Stimulated activated CD8-positive, alpha-beta memory T cell treated with anti-CD3 and anti-CD28 coated beads, Interleukin-7, amount 100 ng/mL, for 4 hours (primary cell): ENCODE measurements around the gene CFI.
"Not testable (repeated sequence)": the region's sequence is repeated elsewhere in the genome, so short reads cannot be mapped to it uniquely, and the experiment has no call there.

Source experiments
- DNase-seq, 2 donors: peaks; one replicate each; pipeline ENCODE4 v3.0.0-alpha.2; 2020; ENCODE audit warnings: low read depth in 2 of 2

The CFI gene

GRCh38 chr4:109798866-109799265, 2.9 kb downstream of the CFI start:
- no peak for DNase-seq

GRCh38 chr4:109795059-109795458, 6.7 kb downstream of the CFI start:
- no peak for DNase-seq

GRCh38 chr4:109787807-109788206, 14.0 kb downstream of the CFI start:
- DNase-seq: no peak

- DNase-seq: no peak
Measured at GRCh38 chr4:109786846-109787245, 15.0 kb downstream of the CFI start.

GRCh38 chr4:109782092-109782491, 19.7 kb downstream of the CFI start:
- not testable (repeated sequence) for DNase-seq

GRCh38 chr4:109764789-109765402, 36.9 kb downstream of the CFI start:
- no peak for DNase-seq

- no peak for DNase-seq
Measured at GRCh38 chr4:109764376-109764775, 37.4 kb downstream of the CFI start.

GRCh38 chr4:109760682-109761081, 41.1 kb downstream of the CFI start:
- DNase-seq: no peak

GRCh38 chr4:109755656-109756055, 46.1 kb downstream of the CFI start:
- no peak for DNase-seq

- DNase-seq: no peak
Measured at GRCh38 chr4:109754093-109754857, 47.5 kb downstream of the CFI start.

- no peak for DNase-seq
Measured at GRCh38 chr4:109752525-109752924, 49.3 kb downstream of the CFI start.

- DNase-seq: no peak
Measured at GRCh38 chr4:109751852-109752251, 49.9 kb downstream of the CFI start.

- no peak for DNase-seq
Measured at GRCh38 chr4:109750652-109751244, 51.1 kb downstream of the CFI start.

- DNase-seq: no peak
Measured at GRCh38 chr4:109749388-109750082, 52.3 kb downstream of the CFI start.

GRCh38 chr4:109748114-109748513, 53.7 kb downstream of the CFI start:
- no peak for DNase-seq

- DNase-seq: no peak
Measured at GRCh38 chr4:109746728-109747127, 55.1 kb downstream of the CFI start.

GRCh38 chr4:109745830-109746229, 56.0 kb downstream of the CFI start:
- no peak for DNase-seq

GRCh38 chr4:109739547-109739946, 62.3 kb downstream of the CFI start:
- DNase-seq: no peak

GRCh38 chr4:109738104-109738872, 63.5 kb downstream of the CFI start:
- no peak for DNase-seq

GRCh38 chr4:109735566-109736365, 66.0 kb downstream of the CFI start:
- no peak for DNase-seq

GRCh38 chr4:109733728-109734127, 68.1 kb downstream of the CFI start:
- no peak for DNase-seq
